ENCODE measurements around the gene GPRC5C. TPM values are rescaled to one million over a fixed set of nuclear protein-coding genes. Genes with fewer than 3 reads are reported as not detected.
A peak's percentile ranks its signal among the peaks of the same experiment; 100 is the strongest.

GPRC5C gene
- total and polyA plus RNA-seq, 2 of the 8 experiments (the other 6 are each of a cell fraction or from before 2014, with no cell fraction given), result 18.3 to 55.8 TPM

DNA sequence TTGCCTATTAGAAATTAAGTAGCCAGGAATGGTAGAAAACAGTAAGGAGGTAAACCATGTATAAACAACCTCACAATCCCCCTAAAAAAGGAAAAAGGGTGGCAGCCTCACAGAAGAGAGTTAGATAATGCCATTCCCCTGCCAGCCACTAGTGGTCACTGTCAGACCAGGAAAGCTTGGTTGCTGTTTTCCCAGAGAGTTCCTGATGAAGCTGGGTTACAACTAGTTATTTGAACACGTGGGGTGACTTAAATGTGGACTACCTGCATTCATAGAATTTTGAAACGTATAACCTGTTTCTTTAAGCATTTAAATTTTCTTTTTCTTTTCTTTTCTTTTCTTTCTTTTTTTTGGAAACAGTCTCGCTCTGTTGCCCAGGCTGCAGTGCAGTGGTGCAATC is 5.8 kb downstream of the GPRC5C start:
- DNase-seq (ENCODE audit: low read depth in 1 of 2, low spot score in 2 of 2) (no peak), FAIRE-seq (peak; percentile 89)
- Histone ChIP-seq H3K23ac (ENCODE audit: insufficient read length) (no peak overlapping the region), H3K4me1 (replicated peaks in 1 of 4; ENCODE audit: control insufficient read depth in 3 of 4, insufficient read depth in 4 of 4, low read length in 3 of 4) (peaks cover 5 to 16% (median 12%) of the 10 kb centered on the region in 4 experiments), H4K20me1 (replicated peaks in 1 of 2; ENCODE audit: control insufficient read depth in 1 of 2, insufficient read depth in 2 of 2, low read length in 2 of 2) (peaks cover 0 to 2% of the 10 kb centered on the region in 2 experiments), H3K79me1 (ENCODE audit: low read depth, low read length) (0 out of 2 replicates have a peak, but pooled peaks cover 2% of the 10 kb centered on the region), H2AK5ac (ENCODE audit: low read depth, low read length) (no peak overlapping the region), H3K79me2 (ENCODE audit: control insufficient read depth in 1 of 2, insufficient read depth in 2 of 2, low read length in 2 of 2) (peaks cover 0 to 3% of the 10 kb centered on the region in 2 experiments; a peak in 1 of 4 replicates), H2BK120ac (replicated peaks; ENCODE audit: low read depth, low read length) (no peak overlapping the region), H3K9ac (replicated peaks in 1 of 4; ENCODE audit: extremely low read depth in 1 of 4, low read depth in 3 of 4, low read length in 3 of 4) (no peak overlapping the region), H3K27me3 (replicated peaks in 1 of 4; ENCODE audit: control insufficient read depth in 3 of 4, extremely low read depth in 1 of 4, insufficient read depth in 3 of 4, low read length in 3 of 4) (peaks cover 0 to 7% (median 3%) of the 10 kb centered on the region in 4 experiments; a peak in 3 of 7 replicates), H3K56ac (replicated peaks; ENCODE audit: insufficient read length, low read depth, low read length) (no peak overlapping the region), H3K4me3 (ENCODE audit: extremely low read depth in 1 of 4, insufficient read depth in 2 of 4, low read depth in 3 of 4, low read length in 4 of 4) (no peak overlapping the region), H3K23me2 (ENCODE audit: low read depth, low read length) (peaks cover 3% of the 10 kb centered on the region; the same call in 1 of the 2 replicates), H2BK5ac (ENCODE audit: low read depth, low read length) (no peak overlapping the region), H2AFZ (ENCODE audit: low read length) (no peak overlapping the region), H4K5ac (ENCODE audit: insufficient read length, low read depth, low read length) (no peak overlapping the region), H3K18ac (ENCODE audit: extremely low read depth, low read length) (no peak overlapping the region), H3K36me3 (ENCODE audit: control insufficient read depth in 2 of 4, insufficient read depth in 4 of 4, low read length in 3 of 4) (peaks cover 2 to 4% (median 3%) of the 10 kb centered on the region in 4 experiments; a peak in 7 of 8 replicates), H2BK20ac (ENCODE audit: low read length) (no peak overlapping the region), H3K27ac (ENCODE audit: low read depth, low read length) (no peak overlapping the region), H3K4me2 (ENCODE audit: insufficient read depth in 1 of 2, low read depth in 2 of 2, low read length in 2 of 2) (no peak overlapping the region), H2BK12ac (ENCODE audit: low read depth, low read length) (no peak overlapping the region), H3K4ac (replicated peaks; ENCODE audit: insufficient read length, low read depth, low read length) (no peak overlapping the region), H3K9me3 (ENCODE audit: insufficient read depth in 2 of 2, low read depth in 1 of 2, low read length in 1 of 2) (no peaks in the 10 kb centered on the region), H4K91ac (replicated peaks; ENCODE audit: insufficient read length, low read length) (no peak overlapping the region), H4K8ac (ENCODE audit: extremely low read depth, insufficient read depth, low read length) (no peak overlapping the region), H3K14ac (ENCODE audit: insufficient read length) (no peak overlapping the region), H2BK15ac (ENCODE audit: low read length) (no peak overlapping the region)
- TF ChIP-seq, protein P1, sequence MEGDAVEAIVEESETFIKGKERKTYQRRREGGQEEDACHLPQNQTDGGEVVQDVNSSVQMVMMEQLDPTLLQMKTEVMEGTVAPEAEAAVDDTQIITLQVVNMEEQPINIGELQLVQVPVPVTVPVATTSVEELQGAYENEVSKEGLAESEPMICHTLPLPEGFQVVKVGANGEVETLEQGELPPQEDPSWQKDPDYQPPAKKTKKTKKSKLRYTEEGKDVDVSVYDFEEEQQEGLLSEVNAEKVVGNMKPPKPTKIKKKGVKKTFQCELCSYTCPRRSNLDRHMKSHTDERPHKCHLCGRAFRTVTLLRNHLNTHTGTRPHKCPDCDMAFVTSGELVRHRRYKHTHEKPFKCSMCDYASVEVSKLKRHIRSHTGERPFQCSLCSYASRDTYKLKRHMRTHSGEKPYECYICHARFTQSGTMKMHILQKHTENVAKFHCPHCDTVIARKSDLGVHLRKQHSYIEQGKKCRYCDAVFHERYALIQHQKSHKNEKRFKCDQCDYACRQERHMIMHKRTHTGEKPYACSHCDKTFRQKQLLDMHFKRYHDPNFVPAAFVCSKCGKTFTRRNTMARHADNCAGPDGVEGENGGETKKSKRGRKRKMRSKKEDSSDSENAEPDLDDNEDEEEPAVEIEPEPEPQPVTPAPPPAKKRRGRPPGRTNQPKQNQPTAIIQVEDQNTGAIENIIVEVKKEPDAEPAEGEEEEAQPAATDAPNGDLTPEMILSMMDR (IDR thresholded peaks at IDR 0.05; ENCODE audit: control extremely low read depth in 1 of 3, insufficient read depth in 1 of 3, low read depth in 1 of 3, low read length in 3 of 3), result peak; percentile 73 to 97 (median 88)
- peak; percentile 96 for TF ChIP-seq RAD21 (IDR thresholded peaks at IDR 0.05 in 1 of 2, conservative IDR thresholded peaks at IDR 0.05 in 1 of 2; ENCODE audit: low read depth in 2 of 2, low read length in 2 of 2)
- TF ChIP-seq, protein P2, sequence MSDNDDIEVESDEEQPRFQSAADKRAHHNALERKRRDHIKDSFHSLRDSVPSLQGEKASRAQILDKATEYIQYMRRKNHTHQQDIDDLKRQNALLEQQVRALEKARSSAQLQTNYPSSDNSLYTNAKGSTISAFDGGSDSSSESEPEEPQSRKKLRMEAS (IDR thresholded peaks at IDR 0.05), result peak; percentile 36; the same call in 1 of the 2 replicates
- TF ChIP-seq, protein P3, sequence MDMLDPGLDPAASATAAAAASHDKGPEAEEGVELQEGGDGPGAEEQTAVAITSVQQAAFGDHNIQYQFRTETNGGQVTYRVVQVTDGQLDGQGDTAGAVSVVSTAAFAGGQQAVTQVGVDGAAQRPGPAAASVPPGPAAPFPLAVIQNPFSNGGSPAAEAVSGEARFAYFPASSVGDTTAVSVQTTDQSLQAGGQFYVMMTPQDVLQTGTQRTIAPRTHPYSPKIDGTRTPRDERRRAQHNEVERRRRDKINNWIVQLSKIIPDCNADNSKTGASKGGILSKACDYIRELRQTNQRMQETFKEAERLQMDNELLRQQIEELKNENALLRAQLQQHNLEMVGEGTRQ (IDR thresholded peaks at IDR 0.05; ENCODE audit: low read length), result no peak
- CTCF ChIA-PET (ENCODE audit: partially characterized antibody), result interaction anchor here (0.6 to 7.3 kb wide), 34 partner anchors 9 to 636 kb away, joined by 3 to 63 read pairs (median 5); partner anchors contain the start of genes BTBD17, CD300A and GPR142
- POLR2A ChIA-PET (ENCODE audit: partially characterized antibody), result interaction anchor here (0.6 to 1.0 kb wide), 3 partner anchors 13 to 1196 kb away, joined by 3 to 5 read pairs (median 3); no protein-coding TSS in a partner anchor
- WGBS, 2 experiments (ENCODE audit: extremely low coverage in 1 of 2, insufficient coverage in 1 of 2, insufficient read length in 1 of 2, insufficient replicate concordance in 2 of 2, low coverage in 1 of 2, low lambda C conversion rate in 2 of 2, missing lambda C conversion rate in 1 of 2), result 29% methylated on average over 3 of the region's 3 CpGs; no CpG with 5 or more reads in 1 of the 2 experiments
